GM19023 (cell line): Measurements from ENCODE around the gene CD209.
A peak's percentile ranks its signal among the peaks of the same experiment; 100 is the strongest.

Experiments
- ATAC-seq: cut with Tn5 transposase; IDR thresholded peaks from one replicate; pipeline ENCODE4 v1.9.1; 2021; ENCODE audit warnings: mild to moderate bottlenecking, moderate library complexity; ENCODE audit not compliant: unreplicated experiment

The CD209 gene

DNA sequence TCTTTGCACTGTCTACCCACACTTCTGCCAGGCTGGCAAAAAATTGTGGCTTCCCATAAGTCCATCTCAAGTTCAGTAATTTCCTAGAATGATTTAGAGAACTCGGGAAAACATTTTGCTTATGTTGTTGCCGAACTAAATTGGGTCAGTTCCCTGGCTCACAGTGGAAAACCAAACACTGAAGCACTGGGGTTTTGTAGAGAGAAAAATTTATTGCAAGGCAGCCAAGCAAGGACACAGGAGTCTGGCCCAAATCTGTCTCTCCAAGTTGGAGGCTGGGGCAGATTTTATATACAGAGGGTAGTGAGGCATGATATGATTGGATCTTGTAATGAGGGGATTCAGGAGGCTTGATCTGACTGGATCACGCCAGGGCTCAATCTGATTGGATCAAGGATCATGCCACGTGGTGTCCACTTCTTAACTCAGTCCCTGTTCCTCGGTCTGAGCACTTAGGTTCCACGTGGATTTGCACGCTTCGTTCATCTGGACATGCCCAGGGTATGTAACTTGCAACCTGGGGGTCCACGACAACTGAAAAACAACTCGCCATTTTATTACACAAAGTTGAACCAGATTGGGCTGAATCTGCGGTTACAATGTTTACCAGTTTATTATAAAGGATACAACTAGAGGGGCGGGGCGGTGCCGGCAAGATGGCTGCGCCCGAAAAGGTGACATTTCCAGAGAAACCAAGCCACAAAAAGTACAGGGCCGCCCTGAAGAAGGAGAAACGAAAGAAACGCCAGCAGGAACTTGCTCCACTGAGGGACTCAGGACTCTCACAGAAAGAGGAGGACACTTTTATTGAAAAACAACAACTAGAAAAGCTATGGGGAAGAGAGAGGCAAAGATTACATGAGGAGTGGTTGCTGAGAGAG is 7.3 kb downstream of the CD209 start:
- ATAC-seq: no peak

DNA sequence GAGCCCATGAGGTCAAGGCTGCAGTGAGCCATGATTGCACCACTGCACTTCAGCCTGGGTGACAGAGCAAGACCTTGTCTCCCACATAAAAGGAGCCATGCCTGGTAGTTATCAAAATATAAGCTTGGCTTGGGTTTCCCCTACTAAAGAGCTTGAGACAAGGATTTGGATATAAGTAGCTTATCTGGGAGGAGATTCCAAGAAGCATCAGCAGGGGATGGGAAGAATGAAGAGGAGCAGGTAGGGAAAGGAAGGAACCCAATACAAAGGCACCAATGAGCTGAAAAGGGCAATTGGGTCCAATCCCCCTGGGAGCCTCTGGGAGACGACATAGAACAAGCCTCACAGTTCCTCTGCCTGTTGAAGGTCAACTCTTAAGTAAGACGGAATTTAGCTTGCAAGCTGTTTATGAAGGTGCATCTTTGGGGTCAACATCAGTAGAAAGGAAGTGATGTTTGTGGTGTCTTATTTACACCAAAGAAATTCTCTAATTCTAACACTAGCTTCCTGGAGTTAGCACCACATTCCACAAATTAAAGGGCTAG is 8.1 kb downstream of the CD209 start:
- no peak for ATAC-seq

DNA sequence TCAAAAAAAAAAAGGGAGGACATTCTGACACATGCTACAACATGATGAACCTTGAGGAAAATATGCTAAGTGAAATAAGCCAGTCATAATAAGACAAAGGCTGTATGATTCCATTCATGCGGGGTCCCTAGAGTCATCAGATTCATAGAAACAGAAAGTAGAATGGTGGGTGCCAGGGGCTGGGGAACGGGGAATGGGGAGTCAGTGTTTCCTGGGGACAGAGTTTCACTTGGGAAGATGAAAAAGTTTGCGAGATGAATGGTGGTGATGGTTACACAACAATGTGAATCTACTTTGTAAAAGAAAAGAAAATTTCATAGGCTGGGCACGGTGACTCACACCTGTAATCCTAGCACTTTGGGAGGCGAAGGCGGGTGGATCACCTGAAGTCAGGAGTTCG is 9.3 kb downstream of the CD209 start:
- ATAC-seq: no peak

DNA sequence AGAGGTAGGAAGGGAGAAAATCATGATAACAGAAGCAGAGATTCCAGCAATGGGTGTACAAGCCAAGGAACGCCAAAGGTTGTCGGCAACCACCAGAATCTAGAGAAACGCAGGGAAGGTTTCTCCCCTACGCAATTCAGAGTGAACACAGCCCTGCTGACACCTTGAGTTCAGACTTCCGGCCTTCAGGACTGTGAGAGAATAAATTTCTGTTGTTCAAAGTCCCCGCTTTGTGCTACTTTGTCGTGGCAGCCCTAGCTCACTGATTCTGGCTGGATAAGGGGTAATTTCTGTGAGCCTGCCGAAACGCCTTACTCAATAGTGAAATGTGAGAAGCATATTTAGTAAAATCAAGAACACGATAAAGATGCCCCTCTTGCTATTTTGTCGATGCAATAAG is 10.1 kb downstream of the CD209 start:
- ATAC-seq: no peak

DNA sequence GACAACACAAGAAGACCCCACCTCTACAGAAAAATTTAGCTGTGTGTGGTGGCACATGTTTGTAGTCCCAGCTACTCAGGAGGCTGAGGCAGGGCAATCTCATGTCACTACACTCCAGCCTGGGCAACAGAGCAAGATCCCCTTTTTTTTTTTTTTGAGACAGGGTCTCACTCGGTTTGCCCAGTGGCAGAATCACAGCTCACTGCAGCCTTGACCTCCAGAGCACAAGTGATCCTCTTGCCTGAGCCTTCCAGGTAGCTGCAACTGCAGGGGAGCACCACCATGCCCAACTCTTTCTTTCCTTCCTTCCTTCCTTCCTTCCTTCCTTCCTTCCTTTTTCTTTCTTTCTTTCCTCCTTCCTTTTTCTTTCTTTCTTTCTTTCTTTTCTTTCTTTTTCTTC is 11.2 kb downstream of the CD209 start:
- ATAC-seq: no peak

DNA sequence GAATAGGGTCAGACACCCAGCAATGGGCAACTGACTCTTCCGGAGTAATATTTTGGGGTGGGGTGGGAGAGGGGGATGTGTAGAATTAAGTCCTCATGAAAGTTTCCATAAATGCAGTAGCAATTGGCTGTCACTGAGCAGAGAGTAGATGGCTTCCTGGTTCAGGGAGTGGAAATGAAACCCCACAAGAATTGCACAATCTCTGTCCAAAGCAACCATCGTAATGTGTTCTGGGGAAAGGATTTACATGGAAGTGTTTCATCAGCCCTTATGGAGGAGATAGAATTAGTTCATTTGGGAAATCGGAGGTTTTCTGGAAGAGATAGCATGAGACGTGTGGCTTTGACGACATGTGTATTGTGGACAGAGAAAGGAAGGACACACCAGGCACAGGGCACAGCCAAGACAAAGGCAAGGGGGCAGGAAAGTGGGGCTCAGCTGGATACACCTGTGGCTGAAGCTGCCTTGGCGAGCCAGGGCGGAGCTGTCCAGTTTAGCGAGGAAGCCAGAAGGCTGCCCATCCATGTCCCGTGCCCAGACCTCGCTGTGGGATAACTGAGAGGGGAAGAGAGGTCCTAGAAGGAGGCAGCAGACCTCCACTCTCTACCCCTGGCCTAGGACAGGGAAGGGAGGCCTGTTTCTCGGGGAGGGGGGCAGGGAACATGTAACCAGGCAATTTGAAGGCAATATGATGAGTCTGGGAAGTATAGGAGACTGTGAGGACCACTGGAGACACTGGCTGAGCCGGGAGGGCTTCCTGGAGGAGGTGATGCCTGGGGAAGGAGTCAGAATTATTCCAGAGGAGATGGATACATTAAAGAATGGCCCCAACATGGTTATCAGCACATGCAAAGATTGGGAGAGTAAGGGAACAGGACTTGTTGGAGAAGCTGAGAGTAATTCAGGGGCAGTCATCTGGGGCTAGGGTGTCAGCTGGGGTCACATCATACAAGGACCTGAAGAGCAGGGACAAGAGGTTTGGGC is 12.8 kb downstream of the CD209 start:
- ATAC-seq: no peak

DNA sequence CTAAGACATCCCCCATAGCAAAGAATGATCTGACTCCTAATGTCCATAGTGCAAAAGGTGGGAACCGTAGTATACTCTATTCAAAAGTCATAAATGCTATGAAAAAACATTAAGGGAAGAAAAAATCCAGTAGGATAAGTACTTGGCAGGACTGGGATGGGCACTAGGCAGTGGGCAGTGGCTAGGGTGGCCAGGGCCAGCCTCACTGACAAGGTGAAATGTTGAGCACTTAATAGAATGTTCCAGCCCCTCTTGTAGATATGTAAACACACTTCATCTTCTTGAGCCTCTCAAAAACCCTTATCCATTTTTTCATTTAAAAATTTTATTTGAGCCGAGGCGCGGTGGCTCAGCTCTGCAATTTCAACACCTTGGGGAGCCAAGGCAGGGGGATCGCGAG is 14.0 kb downstream of the CD209 start:
- ATAC-seq: no peak

DNA sequence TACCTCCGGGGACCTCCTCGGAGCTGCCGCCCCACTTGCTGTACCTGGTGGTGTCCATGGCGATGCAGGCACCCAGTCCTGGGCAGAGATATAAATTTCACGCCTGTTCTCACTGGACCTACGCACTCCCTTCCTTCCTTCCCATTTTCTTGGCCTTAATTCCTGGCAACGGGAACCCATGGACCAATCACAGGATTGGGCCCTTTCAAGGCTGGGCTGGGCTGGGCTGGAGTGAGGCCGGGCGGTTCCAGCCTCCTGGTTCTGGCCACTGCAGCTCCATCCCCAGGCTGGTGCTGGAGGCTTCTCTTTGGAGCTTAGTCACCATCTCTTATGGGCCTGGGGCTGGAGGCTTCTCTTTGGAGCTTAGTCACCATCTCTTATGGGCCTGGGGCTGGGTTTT is 15.3 kb downstream of the CD209 start, which contains the start of gene CLEC4G:
Gene CLEC4G (minus strand): TSS at position 66 of the 400 bp plus-strand sequence. CDS start 8 bp downstream, at position 58.
- ATAC-seq: no peak

DNA sequence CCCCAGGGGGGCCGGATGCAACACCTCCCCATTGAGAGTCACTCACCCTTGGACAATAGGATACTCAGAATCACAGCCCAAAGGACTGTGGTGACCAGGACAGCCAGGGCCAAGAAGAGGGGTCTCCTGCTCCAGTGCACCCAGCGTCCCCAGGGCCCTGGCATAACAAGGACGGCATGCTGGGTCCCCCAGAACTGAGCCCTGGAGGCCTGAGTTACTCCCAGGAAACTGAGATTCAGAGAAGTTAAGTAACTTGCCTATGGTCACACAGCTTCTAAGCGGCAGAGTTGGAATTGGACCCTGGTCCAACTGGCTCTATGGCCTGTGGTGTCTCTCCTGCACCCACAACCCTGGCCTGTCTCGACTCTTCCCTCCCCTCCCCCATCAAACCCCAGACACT is 15.7 kb downstream of the CD209 start:
- no peak for ATAC-seq

DNA sequence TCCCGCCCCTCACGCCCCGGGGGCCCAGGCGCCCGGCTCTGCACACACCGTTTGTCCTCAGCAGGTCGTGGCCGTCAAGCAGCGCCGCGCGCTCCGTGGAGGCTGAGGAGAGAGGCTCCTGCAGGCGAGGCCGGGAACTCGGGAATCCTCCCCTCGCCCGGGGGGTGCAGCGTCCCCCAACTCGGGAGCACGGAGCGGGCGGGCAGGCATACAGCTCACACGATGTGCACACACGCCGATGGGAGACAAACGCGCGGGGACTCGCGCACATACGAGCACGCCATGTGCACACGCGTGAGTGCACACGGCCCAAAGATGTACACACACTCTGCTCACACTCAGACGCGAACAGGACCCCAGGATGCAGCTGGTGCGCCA is 16.1 kb downstream of the CD209 start:
- ATAC-seq: no peak

DNA sequence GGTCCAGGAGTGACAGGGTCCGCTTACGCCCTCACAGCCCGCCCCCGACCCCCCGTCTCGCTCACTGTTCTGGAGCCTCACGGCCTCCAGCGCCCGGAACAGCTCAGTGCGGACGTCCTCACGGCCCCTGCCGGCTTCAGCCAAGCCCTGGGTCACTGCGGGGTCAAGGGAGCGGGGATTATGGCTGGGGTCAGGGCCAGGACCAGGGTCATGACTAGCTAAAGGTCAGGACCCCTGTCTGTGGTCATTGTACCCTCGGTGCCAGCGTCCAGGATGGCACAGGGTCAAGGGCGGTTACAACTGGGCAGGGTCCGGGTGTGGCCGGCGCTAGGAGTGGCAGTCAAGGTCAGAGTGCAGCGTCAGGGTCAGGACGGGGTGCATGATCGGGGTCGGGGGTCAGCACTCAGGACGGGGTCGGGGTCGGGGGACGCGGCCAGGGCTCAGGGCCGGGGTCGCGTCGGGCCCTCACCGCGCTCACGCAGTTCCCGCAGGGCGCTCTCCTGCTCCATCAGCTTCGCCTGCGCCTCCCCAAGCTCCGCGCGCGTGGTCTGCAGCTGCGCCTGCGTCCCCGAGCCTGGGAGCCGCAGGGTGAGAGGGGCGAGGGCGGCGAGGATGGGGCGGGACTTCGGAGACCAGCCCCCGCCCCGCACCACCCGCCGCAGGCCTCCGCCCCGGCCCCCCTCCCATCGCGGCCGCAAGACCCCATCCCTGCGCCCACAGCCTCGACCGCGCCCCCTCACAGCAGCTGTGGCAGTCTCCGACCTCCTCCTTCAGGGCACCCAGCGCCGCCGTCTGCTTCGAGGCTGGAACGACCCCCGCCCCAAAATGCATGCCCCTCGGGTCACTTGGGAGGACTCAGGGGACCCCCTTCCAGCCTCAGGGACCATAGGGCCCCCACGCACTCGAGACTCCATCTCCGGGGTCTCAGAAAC is 16.8 kb downstream of the CD209 start:
- no peak for ATAC-seq

DNA sequence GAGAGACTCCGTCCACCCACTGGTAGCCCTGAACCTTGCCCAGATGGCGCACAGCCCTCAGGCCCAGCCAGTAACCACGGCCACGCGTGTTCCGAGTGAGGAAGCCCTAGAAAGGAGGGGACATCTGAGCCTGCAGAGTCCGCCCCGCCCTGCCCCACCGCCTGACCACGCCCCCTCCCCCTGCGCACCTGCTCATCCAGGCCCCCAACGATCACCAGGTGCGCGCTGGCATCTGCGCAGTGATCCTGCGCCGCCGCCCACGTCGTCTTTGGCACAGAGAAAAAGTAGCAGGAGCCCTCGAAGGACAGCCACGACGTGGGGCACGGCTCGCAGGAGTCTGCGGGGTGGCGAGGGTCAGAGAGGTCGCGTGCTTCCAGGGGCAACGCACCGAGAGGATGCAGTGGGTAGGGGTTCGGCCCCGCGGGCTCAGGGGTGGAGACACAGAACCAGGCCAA is 17.5 kb downstream of the CD209 start:
- no peak for ATAC-seq

DNA sequence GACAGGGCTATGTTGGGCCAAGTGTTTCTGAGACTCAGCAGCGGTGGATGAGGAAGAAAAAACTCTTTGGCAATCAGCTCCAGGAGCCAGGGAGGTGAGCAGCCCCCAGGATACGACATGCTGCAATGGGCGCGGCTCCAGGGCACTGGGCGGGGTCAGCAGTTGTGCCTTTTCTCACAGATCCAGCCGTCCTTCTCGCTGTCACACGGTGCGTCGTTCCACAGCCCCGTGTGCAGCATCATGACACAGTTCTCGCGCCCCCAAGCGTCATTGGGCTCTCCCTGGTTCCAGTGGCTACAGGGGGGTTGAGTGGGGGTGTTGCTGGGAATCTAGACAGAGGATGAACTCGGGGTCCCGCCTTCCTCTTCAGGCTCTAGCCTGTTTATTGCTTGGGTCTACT is 18.1 kb downstream of the CD209 start:
- ATAC-seq: no peak

DNA sequence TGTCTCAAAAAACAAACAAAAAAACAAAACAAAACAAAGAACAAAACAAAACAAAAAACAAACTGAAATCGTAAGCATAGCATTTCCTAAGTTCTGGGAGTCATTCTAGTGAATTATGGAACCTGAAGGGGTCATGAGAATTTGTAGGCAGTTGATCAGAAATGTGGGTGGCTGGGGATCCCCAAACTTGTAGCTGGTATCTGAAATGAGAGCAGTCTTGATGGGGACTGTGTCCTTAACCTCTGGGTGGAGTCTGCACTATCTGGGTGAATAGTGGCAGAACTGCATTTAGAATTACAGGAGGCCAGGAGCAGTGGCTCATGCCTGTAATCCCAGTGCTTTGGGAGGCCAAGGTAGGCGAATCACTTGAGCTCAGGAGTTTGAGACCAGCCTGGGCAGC is 21.5 kb downstream of the CD209 start:
- ATAC-seq: no peak

DNA sequence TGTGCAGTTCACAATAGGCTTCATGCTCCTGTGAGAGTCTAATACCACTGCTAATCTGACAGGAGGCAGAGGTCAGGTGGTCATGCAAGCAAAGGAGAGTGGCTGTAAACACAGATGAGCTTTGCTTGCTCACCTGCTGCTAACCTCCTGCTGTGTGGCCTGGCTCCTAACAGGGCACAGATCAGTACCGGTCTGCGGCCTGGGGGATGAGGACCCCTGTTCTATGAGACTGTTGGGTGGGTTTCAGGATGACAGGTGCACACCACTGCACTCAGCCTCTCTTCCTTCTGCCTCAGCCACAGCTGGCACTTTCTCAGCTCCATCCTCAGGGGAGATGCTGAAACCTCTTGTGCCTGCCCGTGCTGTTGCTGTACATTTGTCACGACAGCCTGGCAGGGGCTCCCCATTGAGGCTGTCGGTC is 25.1 kb downstream of the CD209 start:
- peak; percentile 67 for ATAC-seq

DNA sequence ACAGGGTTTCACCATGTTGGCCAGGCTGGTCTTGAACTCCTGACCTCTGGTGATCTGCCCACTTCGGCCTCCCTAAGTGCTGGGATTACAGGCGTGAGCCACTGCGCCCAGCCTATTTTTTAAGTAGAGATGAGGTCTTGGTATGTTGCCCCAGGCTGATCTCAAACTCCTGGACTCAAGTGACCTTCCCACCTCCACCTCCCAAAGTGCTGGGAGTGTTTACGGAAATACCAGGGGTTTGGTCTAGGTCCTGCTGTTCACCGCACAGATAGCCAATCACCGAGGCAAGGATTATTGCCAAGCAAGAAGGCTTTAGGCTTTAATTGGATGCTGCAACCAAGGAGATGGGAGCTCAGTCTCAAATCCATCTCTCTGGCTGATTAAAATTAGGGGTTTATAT is 27.0 kb downstream of the CD209 start:
- ATAC-seq: no peak

DNA sequence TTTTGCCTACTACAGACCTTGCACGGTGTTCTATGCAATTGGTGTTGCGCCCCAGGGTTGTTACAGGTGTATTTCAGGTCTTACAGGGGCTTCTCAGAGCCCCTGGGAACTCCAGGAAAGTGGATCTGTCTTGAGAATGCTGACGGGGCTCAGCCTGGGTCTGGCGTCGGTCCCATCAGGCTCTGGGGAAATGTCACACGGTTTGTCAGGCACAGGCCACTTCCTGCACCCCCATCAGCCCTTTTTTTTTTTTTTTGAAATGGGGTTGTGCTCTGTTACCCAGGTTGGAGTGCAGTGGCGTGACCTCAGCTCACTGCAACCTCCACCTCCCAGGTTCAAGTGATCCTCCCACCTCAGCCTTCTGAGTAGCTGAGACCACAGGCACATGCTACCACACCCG is 28.7 kb downstream of the CD209 start:
- ATAC-seq: no peak

DNA sequence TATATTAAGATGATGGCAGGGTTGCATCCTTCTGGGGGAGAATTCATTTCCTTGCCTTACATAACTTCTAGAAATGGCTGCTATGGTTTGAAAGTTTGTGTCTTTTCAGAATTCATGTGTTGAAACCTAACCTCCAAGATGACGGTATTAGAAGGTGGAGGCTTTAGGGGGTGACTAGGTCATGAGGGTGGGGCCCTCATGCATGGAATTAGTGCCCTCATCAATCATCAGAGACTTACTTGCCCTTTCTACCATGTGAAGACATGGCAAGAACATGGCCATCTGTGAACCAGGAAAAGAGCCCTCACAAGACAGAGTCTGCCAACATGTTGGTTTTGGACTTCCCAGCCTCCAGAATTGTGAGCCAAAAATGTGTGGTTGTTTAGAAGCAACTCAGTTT is 30.6 kb downstream of the CD209 start:
- no peak for ATAC-seq

DNA sequence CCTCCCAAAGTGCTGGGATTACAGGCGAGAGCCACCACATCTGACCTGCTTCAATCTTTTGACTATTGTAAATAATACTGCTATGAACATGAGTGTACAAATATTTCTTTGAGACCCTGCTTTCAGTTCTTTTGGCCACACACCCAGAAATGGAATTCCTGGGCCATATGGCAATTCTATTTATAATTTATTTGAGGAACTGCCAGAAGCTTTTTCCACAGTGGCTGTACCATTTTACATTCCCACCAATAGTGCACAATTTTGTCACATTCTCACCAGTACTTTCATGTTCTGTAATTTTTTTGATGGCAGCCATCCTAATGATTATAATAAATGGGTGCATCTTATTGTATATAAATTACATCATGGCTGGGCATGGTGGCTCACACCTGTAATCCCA is 31.7 kb downstream of the CD209 start:
- ATAC-seq: no peak

DNA sequence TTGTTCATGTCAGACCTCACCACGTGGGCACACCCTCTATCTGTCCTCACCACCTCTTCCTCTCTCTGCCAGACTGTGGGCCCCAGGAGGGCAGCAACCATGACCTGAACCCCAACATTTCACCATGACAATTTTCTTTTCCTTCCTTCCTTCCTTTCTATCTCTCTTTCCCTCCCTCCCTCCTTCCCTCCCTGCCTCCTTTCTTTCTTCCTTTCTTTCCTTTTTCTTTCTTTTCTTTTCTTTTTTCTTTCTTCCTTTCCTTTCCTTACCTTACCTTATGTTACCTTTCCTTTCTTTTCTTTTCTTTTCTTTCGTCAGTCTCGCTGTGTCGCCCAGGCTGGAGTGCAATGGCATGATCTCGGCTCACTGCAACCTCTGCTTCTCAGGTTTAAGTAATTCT is 36.7 kb downstream of the CD209 start:
- ATAC-seq: no peak
